ENCODE results near the gene PSG6. TPM values are rescaled to one million over a fixed set of nuclear protein-coding genes. Genes with fewer than 3 reads are reported as not detected.

PSG6 gene
- total RNA-seq, 1 experiment from 2014 or later, result 0.79 TPM

DNA sequence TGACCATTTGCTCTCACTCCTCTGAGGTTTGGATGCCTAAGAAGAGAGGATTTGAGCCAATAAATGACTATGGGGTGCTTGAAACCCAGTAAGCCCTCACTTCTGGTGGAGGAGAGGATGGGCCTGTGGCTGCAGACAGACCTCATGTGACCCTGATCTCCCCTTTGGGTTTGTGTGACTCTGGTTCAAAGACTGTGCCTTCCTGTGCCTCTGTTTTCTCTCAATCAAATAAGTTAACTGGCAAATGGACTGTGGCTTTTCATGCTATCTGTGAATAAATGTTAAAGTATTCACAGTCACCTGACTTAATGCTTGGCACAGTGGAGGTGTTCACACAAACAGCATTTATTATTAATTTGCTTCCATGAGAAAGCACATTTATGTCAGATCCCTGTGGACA lies 64.9 kb downstream of the PSG6 start:
- DNase-seq (ENCODE audit: low read depth), result peak; percentile 79

Other genes with a start within 250 kb of the PSG6 start
- 0.64 and 0.84 TPM in 2 replicates for gene PSG3, start 177.4 kb downstream of the PSG6 start, total RNA-seq (2014; rRNA removed; shearing (Covaris generic))
- 1.9 TPM in 1 of 2 replicates, not detected in the other for gene PSG8, start 152.2 kb downstream of the PSG6 start, total RNA-seq (2014; rRNA removed; shearing (Covaris generic))
- 11.0 and 13.6 TPM in 2 replicates for gene PSG1, start 38.2 kb downstream of the PSG6 start, total RNA-seq (2014; rRNA removed; shearing (Covaris generic))
- 0.05 and 1.1 TPM in 2 replicates for gene PSG7, start 19.3 kb upstream of the PSG6 start, total RNA-seq (2014; rRNA removed; shearing (Covaris generic))
- gene PSG11, start 108.6 kb upstream of the PSG6 start, total RNA-seq (2014; rRNA removed; shearing (Covaris generic)), result 0.49 and 0.69 TPM in 2 replicates
- gene PSG2, start 164.8 kb upstream of the PSG6 start, total RNA-seq (2014; rRNA removed; shearing (Covaris generic)), result 0.34 and 1.1 TPM in 2 replicates